Retinal pigment epithelial cell (primary cell): Measurements from ENCODE around the gene MGAT5.

Experiments used
- DNase-seq: peaks from one replicate; pipeline ENCODE4 v3.0.0-alpha.2; 2010; ENCODE audit warnings: low read depth
- H3K4me3 ChIP-seq: 2 replicates; pipeline ENCODE4 v1.5.1; 2011; ENCODE audit warnings: mild to moderate bottlenecking, low read length, control low read depth, moderate library complexity
- CTCF ChIP-seq: conservative IDR thresholded peaks from 2 replicates; pipeline ENCODE4 v1.5.1; 2011; ENCODE audit warnings: low read depth, low read length, control low read depth, inconsistent platforms

Gene MGAT5

GRCh38 chr2:134224005-134224404 lies 29.9 kb upstream of the MGAT5 start:
- TF ChIP-seq CTCF = no peak
- no peak overlapping the region for H3K4me3 ChIP-seq
- no peak for DNase-seq

GRCh38 chr2:134225173-134225572 lies 28.7 kb upstream of the MGAT5 start:
- TF ChIP-seq CTCF = no peak
- DNase-seq = no peak
- no peak overlapping the region for H3K4me3 ChIP-seq

- no peak for TF ChIP-seq CTCF
- H3K4me3 ChIP-seq = no peak overlapping the region
- DNase-seq = no peak
Observed at GRCh38 chr2:134225841-134226240, 28.0 kb upstream of the MGAT5 start.

GRCh38 chr2:134226601-134227000 lies 27.3 kb upstream of the MGAT5 start:
- no peak for TF ChIP-seq CTCF
- no peak for DNase-seq
- H3K4me3 ChIP-seq = no peak overlapping the region

GRCh38 chr2:134227666-134228065 lies 26.2 kb upstream of the MGAT5 start:
- no peak for TF ChIP-seq CTCF
- DNase-seq = no peak
- no peak overlapping the region for H3K4me3 ChIP-seq

GRCh38 chr2:134228493-134228903 lies 25.4 kb upstream of the MGAT5 start:
- DNase-seq = no peak
- TF ChIP-seq CTCF = peak; percentile 48

GRCh38 chr2:134229540-134229939 lies 24.3 kb upstream of the MGAT5 start:
- no peak for DNase-seq
- TF ChIP-seq CTCF = no peak
- H3K4me3 ChIP-seq = no peak overlapping the region

More at GRCh38 chr2:134228493-134228903, 25.4 kb upstream of the MGAT5 start:
- H3K4me3 ChIP-seq = no peak overlapping the region
